T-cell (primary cell): ENCODE data around the gene AKAP12. TPM values are rescaled to one million over a fixed set of nuclear protein-coding genes. Genes with fewer than 3 reads are reported as not detected.
A peak's percentile ranks its signal among the peaks of the same experiment; 100 is the strongest.

ENCODE experiments used
- ATAC-seq, 4 experiments: fragments of 200-7000 bp in 3 of 4; fragments of 150-1000 bp in 1 of 4; cut with Tn5 transposase; replicated peaks in 1 of 4; 1 replicate in 3 of 4; 2 replicates in 1 of 4; pipeline ENCODE4 v1.10.0; 2021; ENCODE audit warnings: moderate library complexity in 3 of 4, mild to moderate bottlenecking in 2 of 4, moderate number of reproducible peaks in 1 of 4
- CTCF ChIA-PET, 2 donors: fragments of 300-600 bp; sonication (Branson Sonifier 250); formaldehyde crosslinking; loops; one replicate each; lab custom pipeline; 2022; ENCODE audit warnings: antibody characterized with exemption in 2 of 2; lab: Charles Lee
- POLR2A ChIA-PET, 2 donors: fragments of 300-600 bp; sonication (Branson Sonifier 250); formaldehyde crosslinking; loops; one replicate each; lab custom pipeline; 2022; ENCODE audit warnings: antibody characterized with exemption in 2 of 2; lab: Charles Lee
- DNase-seq, 35 experiments: peaks; one replicate each; pipeline versions ENCODE4 v3.0.0 to v3.0.0-alpha.2; 2013 to 2023
- H3K27ac ChIP-seq: one replicate; pipeline ENCODE4 v1.5.1; 2013; ENCODE audit warnings: low read length
- H3K27me3 ChIP-seq, 2 experiments: replicated peaks in 1 of 2; 1 replicate in 1 of 2; 2 replicates in 1 of 2; pipeline versions ENCODE4 v1.6.1 to v1.7.0; 2013; ENCODE audit warnings: low read length in 1 of 2, mixed read lengths in 1 of 2; ENCODE audit not compliant: control insufficient read depth in 2 of 2, insufficient read depth in 2 of 2; ENCODE audit errors: extremely low read depth in 1 of 2
- H3K36me3 ChIP-seq, 2 donors: 1 replicate in 1 of 2; 2 replicates in 1 of 2; pipeline versions ENCODE4 v1.6.1 to v1.7.0; 2013; ENCODE audit warnings: low read length in 1 of 2; ENCODE audit not compliant: control insufficient read depth in 2 of 2, insufficient read depth in 1 of 2; ENCODE audit errors: extremely low read depth in 1 of 2
- H3K4me1 ChIP-seq, 2 experiments: 1 replicate in 1 of 2; 2 replicates in 1 of 2; pipeline versions ENCODE4 v1.6.1 to v1.7.0; 2013; ENCODE audit warnings: low read length in 2 of 2, mixed read lengths in 1 of 2; ENCODE audit not compliant: insufficient read depth in 2 of 2, control insufficient read depth in 1 of 2; ENCODE audit errors: extremely low read depth in 1 of 2
- H3K4me3 ChIP-seq, 2 donors: 1 replicate in 1 of 2; 2 replicates in 1 of 2; pipeline versions ENCODE4 v1.5.1 to v1.7.0; 2013; ENCODE audit warnings: mild to moderate bottlenecking in 2 of 2, low read length in 1 of 2, moderate library complexity in 1 of 2; ENCODE audit not compliant: control insufficient read depth in 1 of 2; ENCODE audit errors: extremely low read depth in 1 of 2
- H3K9me3 ChIP-seq: 2 replicates; pipeline ENCODE4 v1.7.0; 2013
- H3K27ac Mint-ChIP-seq, 2 donors: one replicate each; pipeline ENCODE4 v1.8.0; 2020 to 2021; ENCODE audit warnings: mild to moderate bottlenecking in 2 of 2, mixed read lengths in 2 of 2
- H3K27me3 Mint-ChIP-seq, 2 donors: one replicate each; pipeline ENCODE4 v1.8.0; 2021 to 2022; ENCODE audit warnings: mixed read lengths in 2 of 2
- H3K36me3 Mint-ChIP-seq: one replicate; pipeline ENCODE4 v1.8.0; 2021; ENCODE audit warnings: mixed read lengths
- H3K4me1 Mint-ChIP-seq, 3 donors: one replicate each; pipeline ENCODE4 v1.8.0; 2020 to 2022; ENCODE audit warnings: mixed read lengths in 3 of 3, mild to moderate bottlenecking in 1 of 3
- H3K4me3 Mint-ChIP-seq, 3 donors: one replicate each; pipeline ENCODE4 v1.8.0; 2020 to 2022; ENCODE audit warnings: mild to moderate bottlenecking in 3 of 3, mixed read lengths in 3 of 3, moderate library complexity in 3 of 3
- H3K9me3 Mint-ChIP-seq, 3 donors: one replicate each; pipeline ENCODE4 v1.8.0; 2020 to 2022; ENCODE audit warnings: mixed read lengths in 3 of 3
- WGBS: methylation state at CpG from one replicate; pipeline ENCODE4 v1.1.5; 2013; ENCODE audit warnings: missing lambda C conversion rate; ENCODE audit not compliant: insufficient coverage; 5-methylcytosine and 5-hydroxymethylcytosine counted together
- total RNA-seq, 35 experiments: library from RNA in 6 of 35; stranded (reverse) in 6 of 35; fragments of 120-200 nt in 1 of 35; gene quantifications; one replicate each; pipeline versions ENCODE4 v1.2.1 to v1.2.4 and lab custom pipeline; 2013 to 2026

AKAP12 gene
- total RNA-seq, 5 donors from 2014 or later (not counting 1 experiment from before 2014, with no cell fraction given): 0.16 to 1.8 (median 1.2) TPM

GRCh38 chr6:151232899-151233298 lies 6.9 kb upstream of the AKAP12 start:
- Histone ChIP-seq H3K27ac (no peak overlapping the region), H3K4me3 (no peak overlapping the region), H3K9me3 (no peaks in the 10 kb centered on the region), H3K27me3 (peaks cover 3 to 5% of the 10 kb centered on the region in 2 experiments), H3K4me1 (no peaks in the 10 kb centered on the region), H3K36me3 (no peaks in the 10 kb centered on the region)
- ChIA-PET CTCF (no interaction called here), POLR2A (interaction anchor here in 1 of 2 donors (0.7 kb wide), 1 partner anchor 343 kb away, joined by 4 read pairs; no protein-coding TSS in a partner anchor)
- DNase-seq (no peak), ATAC-seq (no peak)
- no peak overlapping the region for H3K4me3 Mint-ChIP-seq
- H3K36me3 Mint-ChIP-seq: no peaks in the 10 kb centered on the region
- H3K9me3 Mint-ChIP-seq: no peaks in the 10 kb centered on the region
- H3K4me1 Mint-ChIP-seq: no peaks in the 10 kb centered on the region
- 100% methylated on average over 1 of the region's 1 CpG for WGBS
- no peak overlapping the region for H3K27ac Mint-ChIP-seq
- peaks cover 7 to 14% of the 10 kb centered on the region in 2 donors for H3K27me3 Mint-ChIP-seq

- Mint-ChIP-seq H3K4me3 (no peak overlapping the region), H3K27ac (no peak overlapping the region), H3K36me3 (no peaks in the 10 kb centered on the region), H3K4me1 (no peaks in the 10 kb centered on the region), H3K9me3 (no peaks in the 10 kb centered on the region), H3K27me3 (peaks cover 12 to 18% of the 10 kb centered on the region in 2 donors)
- H3K9me3 ChIP-seq: no peaks in the 10 kb centered on the region
- POLR2A ChIA-PET: interaction anchor here in 1 of 2 donors (0.7 kb wide), 1 partner anchor 342 kb away, joined by 4 read pairs; no protein-coding TSS in a partner anchor
- no peak overlapping the region for H3K27ac ChIP-seq
- DNase-seq: no peak
- no peaks in the 10 kb centered on the region for H3K4me1 ChIP-seq
- no peak overlapping the region for H3K4me3 ChIP-seq
- 96% methylated on average over 5 of the region's 7 CpGs for WGBS
- peaks cover 3 to 11% of the 10 kb centered on the region in 2 experiments for H3K27me3 ChIP-seq
- no peaks in the 10 kb centered on the region for H3K36me3 ChIP-seq
- no peak for ATAC-seq
- CTCF ChIA-PET: no interaction called here
Observed at GRCh38 chr6:151233731-151234130, 6.0 kb upstream of the AKAP12 start.

DNA sequence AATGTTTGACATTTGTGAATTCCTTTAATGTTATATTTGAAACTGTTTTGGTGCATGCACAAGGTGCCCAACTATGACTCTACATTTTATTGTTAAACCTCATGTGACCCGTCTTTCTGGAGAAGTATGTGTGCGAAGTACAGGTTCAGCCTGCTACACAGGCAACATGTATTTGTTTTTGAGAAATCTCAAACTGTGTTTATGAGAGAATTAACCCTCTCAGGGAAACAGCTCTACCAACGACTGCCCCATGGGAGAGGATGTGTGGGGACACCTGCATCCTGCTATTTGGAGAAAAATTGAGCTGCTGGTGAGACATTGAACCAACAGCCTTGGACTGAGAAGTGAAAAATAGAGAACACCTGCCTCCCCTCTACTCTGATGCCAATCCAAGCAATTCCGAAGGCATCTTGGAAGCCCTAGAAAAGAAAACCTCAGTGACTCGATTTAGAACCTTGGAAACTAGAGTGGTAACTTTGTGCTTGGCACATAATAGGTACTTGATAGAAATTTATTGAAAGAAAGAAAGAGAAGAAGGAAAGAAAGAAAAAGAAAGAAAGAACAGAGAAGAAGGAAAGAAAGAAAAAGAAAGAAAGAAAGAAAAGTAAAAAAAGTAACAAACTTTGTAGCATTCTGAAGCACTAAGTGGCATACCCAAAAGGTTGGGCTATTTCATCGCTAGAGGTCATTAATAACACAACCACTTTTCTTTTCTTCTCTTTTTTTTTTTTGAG lies 2.9 kb upstream of the AKAP12 start:
- DNase-seq: no peak
- no peaks in the 10 kb centered on the region for H3K9me3 ChIP-seq
- no peaks in the 10 kb centered on the region for H3K36me3 Mint-ChIP-seq
- H3K27me3 Mint-ChIP-seq: peaks cover 33 to 34% of the 10 kb centered on the region in 2 donors
- ChIA-PET CTCF (no interaction called here), POLR2A (no interaction called here)
- peaks cover 0 to 14% (median 14%) of the 10 kb centered on the region in 3 donors for H3K4me1 Mint-ChIP-seq
- no peaks in the 10 kb centered on the region for H3K36me3 ChIP-seq
- no peak overlapping the region for H3K27ac Mint-ChIP-seq
- WGBS: 73% methylated on average over 2 of the region's 6 CpGs
- no peaks in the 10 kb centered on the region for H3K9me3 Mint-ChIP-seq
- no peak overlapping the region for H3K4me3 ChIP-seq
- H3K4me1 ChIP-seq: peaks cover 0 to 17% of the 10 kb centered on the region in 2 experiments
- H3K27ac ChIP-seq: no peak overlapping the region
- peaks cover 7 to 36% of the 10 kb centered on the region in 2 experiments for H3K27me3 ChIP-seq
- no peak for ATAC-seq
- no peak overlapping the region for H3K4me3 Mint-ChIP-seq

GRCh38 chr6:151240036-151240685 lies 394 bp downstream of the AKAP12 start:
- H3K36me3 Mint-ChIP-seq: no peaks in the 10 kb centered on the region
- H3K4me3 Mint-ChIP-seq: peak overlapping the region; percentile 65 to 72 (median 70)
- ATAC-seq (peak in 2 of 4 experiments; percentile 38 to 39), DNase-seq (peak in 4 of 35 experiments; percentile 0 to 8 (median 5))
- H3K27me3 Mint-ChIP-seq: peaks cover 60 to 63% of the 10 kb centered on the region in 2 donors
- no peak overlapping the region for H3K27ac ChIP-seq
- H3K4me3 ChIP-seq: peak overlapping the region in 1 of 2 donors; percentile 38
- H3K36me3 ChIP-seq: no peaks in the 10 kb centered on the region
- WGBS: under 1% methylated on average over 53 of the region's 60 CpGs
- H3K9me3 Mint-ChIP-seq: no peaks in the 10 kb centered on the region
- no peak overlapping the region for H3K27ac Mint-ChIP-seq
- H3K4me1 ChIP-seq: peaks cover 0 to 17% of the 10 kb centered on the region in 2 experiments
- peaks cover 13 to 38% of the 10 kb centered on the region in 2 experiments for H3K27me3 ChIP-seq
- ChIA-PET CTCF (no interaction called here), POLR2A (interaction anchor here in 1 of 2 donors (0.7 kb wide), 1 partner anchor 348 kb away, joined by 11 read pairs; no protein-coding TSS in a partner anchor)
- peaks cover 0 to 18% (median 14%) of the 10 kb centered on the region in 3 donors for H3K4me1 Mint-ChIP-seq
- no peaks in the 10 kb centered on the region for H3K9me3 ChIP-seq

GRCh38 chr6:151240791-151241642 lies 1.2 kb downstream of the AKAP12 start:
- no peaks in the 10 kb centered on the region for H3K36me3 Mint-ChIP-seq
- H3K9me3 Mint-ChIP-seq: no peaks in the 10 kb centered on the region
- no peaks in the 10 kb centered on the region for H3K9me3 ChIP-seq
- peaks cover 60 to 62% of the 10 kb centered on the region in 2 donors for H3K27me3 Mint-ChIP-seq
- H3K27ac ChIP-seq: no peak overlapping the region
- CTCF ChIA-PET: interaction anchor here in 1 of 2 donors (0.5 kb wide), 1 partner anchor 12 kb away, joined by 4 read pairs; no protein-coding TSS in a partner anchor
- H3K36me3 ChIP-seq: no peaks in the 10 kb centered on the region
- H3K27me3 ChIP-seq: peaks cover 10 to 38% of the 10 kb centered on the region in 2 experiments
- 4% methylated on average over 65 of the region's 68 CpGs for WGBS
- peak in 2 of 4 experiments; percentile 31 to 36 for ATAC-seq
- H3K4me1 ChIP-seq: peaks cover 0 to 17% of the 10 kb centered on the region in 2 experiments
- H3K27ac Mint-ChIP-seq: no peak overlapping the region
- peaks cover 0 to 18% (median 14%) of the 10 kb centered on the region in 3 donors for H3K4me1 Mint-ChIP-seq
- peak overlapping the region in 1 of 2 donors; percentile 45 for H3K4me3 ChIP-seq
- POLR2A ChIA-PET: no interaction called here
- H3K4me3 Mint-ChIP-seq: peak overlapping the region; percentile 39 to 72 (median 54)
- peak in 1 of 35 experiments; percentile 0 for DNase-seq
